K562 (cell line): ENCODE measurements around the gene SLC30A9. TPM values are rescaled to one million over a fixed set of nuclear protein-coding genes. Genes with fewer than 3 reads are reported as not detected.

Experiments used
- ATAC-seq: fragments of 200-7000 bp; cut with Tn5 transposase; 3 replicates; pipeline ENCODE4 v1.9.1; 2020; ENCODE audit warnings: moderate library complexity
- BruUV-seq: library from RNA; stranded (reverse); fragments of 400-500 nt; replicated peaks from 2 replicates; lab custom pipeline; 2021; lab: Mats Ljungman, UMichigan
- CTCF ChIA-PET: fragments of 300-600 bp; formaldehyde crosslinking; extraction: SDS; loops from one replicate; lab custom pipeline; 2021; ENCODE audit warnings: low intra/inter-chr PET ratio; lab: Yijun Ruan, JAX
- POLR2A ChIA-PET: fragments of 300-600, 350-650 bp; sonication (Branson Sonifier 250); formaldehyde crosslinking; extraction: SDS; loops from one replicate; lab custom pipeline; 2021; ENCODE audit warnings: antibody characterized with exemption, inconsistent platforms; lab: Yijun Ruan, JAX
- DNase-seq, 4 experiments: peaks; one replicate each; pipeline versions ENCODE4 v3.0.0 to v3.0.0-alpha.2; 2011 to 2018; ENCODE audit warnings: low spot score in 3 of 4, mixed read lengths in 3 of 4; ENCODE audit errors: extremely low read depth in 1 of 4
- FAIRE-seq: peaks from 2 replicates; lab custom pipeline; 2011; peaks lifted over from hg19 to GRCh38; lab: Jason Lieb, UNC
- H2AFZ ChIP-seq: 2 replicates; pipeline ENCODE4 v1.6.0; 2011; ENCODE audit warnings: low read depth, low read length, control low read depth, inconsistent platforms
- H3K27ac ChIP-seq: fragments of 200-600 bp; 3 replicates; pipeline ENCODE4 v1.8.0; 2011; ENCODE audit warnings: low read depth, mild to moderate bottlenecking, control low read depth, inconsistent platforms, low read length, moderate library complexity, mixed read lengths; ENCODE audit errors: extremely low read depth
- H3K27me3 ChIP-seq, 2 experiments: fragments of 300-600 bp in 1 of 2; 2 replicates in 1 of 2; 3 replicates in 1 of 2; pipeline versions ENCODE4 v1.6.0 to v1.8.0; 2011; ENCODE audit warnings: inconsistent platforms in 2 of 2, low read length in 2 of 2, mild to moderate bottlenecking in 1 of 2, mixed read lengths in 1 of 2, moderate library complexity in 1 of 2; ENCODE audit not compliant: control insufficient read depth in 2 of 2, insufficient read depth in 2 of 2
- H3K36me3 ChIP-seq: fragments of 300-600 bp; 3 replicates; pipeline ENCODE4 v1.8.0; 2011; ENCODE audit warnings: mild to moderate bottlenecking, low read length, inconsistent platforms; ENCODE audit not compliant: control insufficient read depth, insufficient read depth
- H3K4me1 ChIP-seq, 2 experiments: fragments of 200-600 bp in 1 of 2; replicated peaks in 1 of 2; 2 replicates in 1 of 2; 3 replicates in 1 of 2; pipeline versions ENCODE4 v1.5.1 to v1.8.0; 2011; ENCODE audit warnings: inconsistent platforms in 2 of 2, low read length in 2 of 2, mild to moderate bottlenecking in 1 of 2, mixed read lengths in 1 of 2, moderate library complexity in 1 of 2; ENCODE audit not compliant: control insufficient read depth in 2 of 2, insufficient read depth in 2 of 2
- H3K4me2 ChIP-seq: 2 replicates; pipeline ENCODE4 v1.6.1; 2011; ENCODE audit warnings: low read length, control low read depth, inconsistent platforms, mixed read lengths; ENCODE audit not compliant: insufficient read depth
- H3K4me3 ChIP-seq: fragments of 200-600 bp; sonication (generic), shearing (Covaris generic); 2 replicates; pipeline ENCODE4 v1.5.1; 2016; ENCODE audit warnings: control low read depth, inconsistent platforms
- H3K79me2 ChIP-seq: fragments of 200-600 bp; 3 replicates; pipeline ENCODE4 v1.8.0; 2011; ENCODE audit warnings: low read length, inconsistent platforms; ENCODE audit not compliant: control insufficient read depth, insufficient read depth
- H3K9ac ChIP-seq, 2 experiments: 2 replicates each; pipeline versions ENCODE4 v1.6.0 to v1.6.1; 2011; ENCODE audit warnings: low read depth in 2 of 2, low read length in 2 of 2, control low read depth in 1 of 2, inconsistent platforms in 1 of 2, mild to moderate bottlenecking in 1 of 2, mixed read lengths in 1 of 2; ENCODE audit not compliant: insufficient read depth in 1 of 2
- H3K9me1 ChIP-seq: one replicate; pipeline ENCODE4 v1.6.0; 2011; ENCODE audit warnings: inconsistent platforms, mild to moderate bottlenecking, low read length, moderate library complexity; ENCODE audit not compliant: control insufficient read depth, insufficient read depth
- H3K9me3 ChIP-seq: replicated peaks from 2 replicates; pipeline ENCODE4 v1.5.1; 2011; ENCODE audit warnings: low read depth, low read length, inconsistent platforms; ENCODE audit not compliant: control insufficient read depth, insufficient read depth
- H4K20me1 ChIP-seq: replicated peaks from 2 replicates; pipeline ENCODE4 v1.6.1; 2011; ENCODE audit warnings: low read length, inconsistent platforms, mixed read lengths; ENCODE audit not compliant: control insufficient read depth, insufficient read depth
- BRD4 ChIP-seq: fragments of 200-600 bp; sonication (generic); IDR thresholded peaks from 2 replicates; pipeline ENCODE4 v1.6.1; 2017; ENCODE audit warnings: inconsistent platforms
- EWSR1 ChIP-seq: fragments of 450-650 bp; IDR thresholded peaks from 2 replicates; pipeline ENCODE4 v1.6.1; 2018; ENCODE audit warnings: borderline replicate concordance, mild to moderate bottlenecking, low read depth, moderate library complexity; ENCODE audit not compliant: partially characterized antibody
- HSF4 ChIP-seq: fragments of 250-450 bp; sonication (Bioruptor Pico); IDR thresholded peaks from 2 replicates; pipeline ENCODE4 v2.1.2; 2022; ENCODE audit warnings: mild to moderate bottlenecking, moderate library complexity, borderline replicate concordance
- LARP7 ChIP-seq: fragments of 450-650 bp; IDR thresholded peaks from 2 replicates; pipeline ENCODE4 v1.6.1; 2016
- NR4A1 ChIP-seq, 2 experiments: fragments of 250-450 bp in 1 of 2; fragments of 450-650 bp in 1 of 2; sonication (Bioruptor Pico) in 1 of 2; IDR thresholded peaks; 2 replicates each; pipeline versions ENCODE4 v1.4.0 to v1.6.1; 2016 to 2020; ENCODE audit warnings: mild to moderate bottlenecking in 2 of 2, missing compliant biosample characterization in 1 of 2, missing genetic modification characterization in 1 of 2, moderate library complexity in 1 of 2
- POLR2H ChIP-seq: IDR thresholded peaks from 2 replicates; pipeline ENCODE4 v1.6.1; 2016; ENCODE audit warnings: missing genetic modification characterization, low read depth, mild to moderate bottlenecking, control low read depth, missing compliant biosample characterization, moderate library complexity
- SNIP1 ChIP-seq: fragments of 450-650 bp; IDR thresholded peaks from 2 replicates; pipeline ENCODE4 v1.7.1; 2017; ENCODE audit warnings: low read depth, mild to moderate bottlenecking
- TAL1 ChIP-seq: fragments of 450-650 bp; IDR thresholded peaks from 2 replicates; pipeline ENCODE4 v1.6.1; 2016; ENCODE audit warnings: mild to moderate bottlenecking
- XRCC3 ChIP-seq: fragments of 450-650 bp; IDR thresholded peaks from 2 replicates; pipeline ENCODE4 v1.6.1; 2017; ENCODE audit warnings: mild to moderate bottlenecking, moderate library complexity
- XRCC5 ChIP-seq: fragments of 200-400 bp; formaldehyde crosslinking; IDR thresholded peaks from 2 replicates; pipeline ENCODE4 v1.6.1; 2017; ENCODE audit warnings: low read depth, mild to moderate bottlenecking, low read length
- ZKSCAN3 ChIP-seq: fragments of 250-450 bp; sonication (Bioruptor Pico); IDR thresholded peaks from 2 replicates; pipeline ENCODE4 v1.4.0; 2020
- ZKSCAN8 ChIP-seq: fragments of 200-800 bp; sonication (Bioruptor generic); IDR thresholded peaks from 2 replicates; pipeline ENCODE4 v1.6.1; 2016; ENCODE audit warnings: missing genetic modification characterization, missing compliant biosample characterization
- ZNF584 ChIP-seq: fragments of 200-800 bp; sonication (Bioruptor generic); IDR thresholded peaks from 2 replicates; pipeline ENCODE4 v1.6.1; 2016; ENCODE audit warnings: low read depth, mild to moderate bottlenecking, missing genetic modification characterization, missing compliant biosample characterization
- in situ Hi-C: fragments of 300-500 bp; cut with MboI; formaldehyde crosslinking; loops from 4 replicates; pipeline ENCODE4 v1.15.0; 2018; ENCODE audit warnings: inconsistent platforms, mixed read lengths
- intact Hi-C: fragments of 100-400 bp; cut with micrococcal nuclease; formaldehyde crosslinking; loops from 2 replicates; pipeline ENCODE4 v1.14.2; 2022
- polyA plus RNA-seq, 8 experiments: library from polyadenylated mRNA; depleted of rRNA in 4 of 8; stranded (reverse) in 5 of 8; unstranded in 3 of 8; fragments of >200 nt; fragmentation: Nextera tagmentation in 2 of 8; fragmentation: Illumina TruSeq in 1 of 8; extraction: Ambion mirVana in 2 of 8; extraction: Trizol in 1 of 8; gene quantifications; 2 replicates each; pipeline versions ENCODE4 v1.2.1 to v1.2.3, GENCODE V29; 2011 to 2014; ENCODE audit warnings: inconsistent platforms in 1 of 8, missing spikeins in 1 of 8
- total RNA-seq, 7 experiments: library from RNA; depleted of rRNA in 6 of 7; stranded (reverse); fragments of >200 nt in 6 of 7; fragmentation: Illumina TruSeq in 2 of 7; extraction: Trizol in 2 of 7; gene quantifications; 2 replicates each; pipeline versions ENCODE4 v1.2.1 to v1.2.3, GENCODE V29; 2011 to 2021; ENCODE audit warnings: low replicate concordance in 1 of 7
- TF ChIP-seq, protein P1 (sequence below): fragments of 450-650 bp; IDR thresholded peaks from one replicate; pipeline ENCODE4 v1.6.1; 2018; ENCODE audit warnings: mild to moderate bottlenecking, moderate library complexity; ENCODE audit not compliant: partially characterized antibody
- TF ChIP-seq, protein P2 (sequence below): sonication (generic); formaldehyde crosslinking; IDR thresholded peaks from 2 replicates; pipeline ENCODE4 v1.8.1; 2023; ENCODE audit warnings: missing genetic modification reagents, mild to moderate bottlenecking, borderline replicate concordance
- TF ChIP-seq, protein P3 (sequence below): fragments of 250-450 bp; sonication (Bioruptor Pico); IDR thresholded peaks from 2 replicates; pipeline ENCODE4 v1.5.0; 2020; ENCODE audit warnings: mild to moderate bottlenecking, borderline replicate concordance

Gene SLC30A9
- total and polyA plus RNA-seq, 9 of the 15 experiments (the other 6 are each of a cell fraction or from before 2014, with no cell fraction given): 14.7 to 73.5 (median 51.6) TPM

DNA sequence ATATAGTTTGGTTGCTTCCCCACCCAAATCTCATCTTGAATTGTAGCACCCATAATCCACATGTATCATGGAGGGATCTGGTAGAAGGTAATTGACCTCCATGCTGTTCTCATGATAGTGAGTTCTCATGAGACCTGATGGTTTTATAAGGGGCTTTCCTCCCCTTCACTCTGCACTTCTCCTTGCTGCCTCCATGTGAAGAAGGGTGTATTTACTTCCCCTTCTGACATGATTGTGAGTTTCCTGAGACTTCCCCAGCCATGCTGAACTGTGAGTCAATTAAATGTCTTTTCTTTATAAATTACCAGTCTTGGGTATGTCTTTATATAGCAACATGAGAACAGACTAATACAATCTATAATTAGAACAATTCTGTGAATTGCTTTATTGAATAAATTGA, 20.7 kb upstream of the SLC30A9 start:
- in situ Hi-C loops: loop anchor here (25.0 kb wide), 1 partner anchor 543 kb away; no protein-coding TSS in a partner anchor
- TF ChIP-seq, protein P1, sequence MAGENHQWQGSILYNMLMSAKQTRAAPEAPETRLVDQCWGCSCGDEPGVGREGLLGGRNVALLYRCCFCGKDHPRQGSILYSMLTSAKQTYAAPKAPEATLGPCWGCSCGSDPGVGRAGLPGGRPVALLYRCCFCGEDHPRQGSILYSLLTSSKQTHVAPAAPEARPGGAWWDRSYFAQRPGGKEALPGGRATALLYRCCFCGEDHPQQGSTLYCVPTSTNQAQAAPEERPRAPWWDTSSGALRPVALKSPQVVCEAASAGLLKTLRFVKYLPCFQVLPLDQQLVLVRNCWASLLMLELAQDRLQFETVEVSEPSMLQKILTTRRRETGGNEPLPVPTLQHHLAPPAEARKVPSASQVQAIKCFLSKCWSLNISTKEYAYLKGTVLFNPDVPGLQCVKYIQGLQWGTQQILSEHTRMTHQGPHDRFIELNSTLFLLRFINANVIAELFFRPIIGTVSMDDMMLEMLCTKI: no peak
- TF ChIP-seq POLR2H (tag) (no peak), ZKSCAN8 (CRISPR knock-in tag) (no peak), XRCC3 (no peak), LARP7 (no peak), EWSR1 (no peak), TAL1 (no peak), ZKSCAN3 (CRISPR knock-in tag) (no peak), BRD4 (no peak), HSF4 (no peak), SNIP1 (no peak), ZNF584 (CRISPR knock-in tag) (no peak), XRCC5 (no peak), NR4A1 (CRISPR knock-in tag; IDR thresholded peaks at IDR 0.05) (no peak), NR4A1 (tag; IDR thresholded peaks at IDR 0.05) (no peak)
- TF ChIP-seq, protein P2, sequence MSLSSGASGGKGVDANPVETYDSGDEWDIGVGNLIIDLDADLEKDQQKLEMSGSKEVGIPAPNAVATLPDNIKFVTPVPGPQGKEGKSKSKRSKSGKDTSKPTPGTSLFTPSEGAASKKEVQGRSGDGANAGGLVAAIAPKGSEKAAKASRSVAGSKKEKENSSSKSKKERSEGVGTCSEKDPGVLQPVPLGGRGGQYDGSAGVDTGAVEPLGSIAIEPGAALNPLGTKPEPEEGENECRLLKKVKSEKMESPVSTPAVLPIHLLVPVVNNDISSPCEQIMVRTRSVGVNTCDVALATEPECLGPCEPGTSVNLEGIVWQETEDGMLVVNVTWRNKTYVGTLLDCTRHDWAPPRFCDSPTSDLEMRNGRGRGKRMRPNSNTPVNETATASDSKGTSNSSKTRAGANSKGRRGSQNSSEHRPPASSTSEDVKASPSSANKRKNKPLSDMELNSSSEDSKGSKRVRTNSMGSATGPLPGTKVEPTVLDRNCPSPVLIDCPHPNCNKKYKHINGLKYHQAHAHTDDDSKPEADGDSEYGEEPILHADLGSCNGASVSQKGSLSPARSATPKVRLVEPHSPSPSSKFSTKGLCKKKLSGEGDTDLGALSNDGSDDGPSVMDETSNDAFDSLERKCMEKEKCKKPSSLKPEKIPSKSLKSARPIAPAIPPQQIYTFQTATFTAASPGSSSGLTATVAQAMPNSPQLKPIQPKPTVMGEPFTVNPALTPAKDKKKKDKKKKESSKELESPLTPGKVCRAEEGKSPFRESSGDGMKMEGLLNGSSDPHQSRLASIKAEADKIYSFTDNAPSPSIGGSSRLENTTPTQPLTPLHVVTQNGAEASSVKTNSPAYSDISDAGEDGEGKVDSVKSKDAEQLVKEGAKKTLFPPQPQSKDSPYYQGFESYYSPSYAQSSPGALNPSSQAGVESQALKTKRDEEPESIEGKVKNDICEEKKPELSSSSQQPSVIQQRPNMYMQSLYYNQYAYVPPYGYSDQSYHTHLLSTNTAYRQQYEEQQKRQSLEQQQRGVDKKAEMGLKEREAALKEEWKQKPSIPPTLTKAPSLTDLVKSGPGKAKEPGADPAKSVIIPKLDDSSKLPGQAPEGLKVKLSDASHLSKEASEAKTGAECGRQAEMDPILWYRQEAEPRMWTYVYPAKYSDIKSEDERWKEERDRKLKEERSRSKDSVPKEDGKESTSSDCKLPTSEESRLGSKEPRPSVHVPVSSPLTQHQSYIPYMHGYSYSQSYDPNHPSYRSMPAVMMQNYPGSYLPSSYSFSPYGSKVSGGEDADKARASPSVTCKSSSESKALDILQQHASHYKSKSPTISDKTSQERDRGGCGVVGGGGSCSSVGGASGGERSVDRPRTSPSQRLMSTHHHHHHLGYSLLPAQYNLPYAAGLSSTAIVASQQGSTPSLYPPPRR (CRISPR knock-in tag): no peak
- TF ChIP-seq, protein P3, sequence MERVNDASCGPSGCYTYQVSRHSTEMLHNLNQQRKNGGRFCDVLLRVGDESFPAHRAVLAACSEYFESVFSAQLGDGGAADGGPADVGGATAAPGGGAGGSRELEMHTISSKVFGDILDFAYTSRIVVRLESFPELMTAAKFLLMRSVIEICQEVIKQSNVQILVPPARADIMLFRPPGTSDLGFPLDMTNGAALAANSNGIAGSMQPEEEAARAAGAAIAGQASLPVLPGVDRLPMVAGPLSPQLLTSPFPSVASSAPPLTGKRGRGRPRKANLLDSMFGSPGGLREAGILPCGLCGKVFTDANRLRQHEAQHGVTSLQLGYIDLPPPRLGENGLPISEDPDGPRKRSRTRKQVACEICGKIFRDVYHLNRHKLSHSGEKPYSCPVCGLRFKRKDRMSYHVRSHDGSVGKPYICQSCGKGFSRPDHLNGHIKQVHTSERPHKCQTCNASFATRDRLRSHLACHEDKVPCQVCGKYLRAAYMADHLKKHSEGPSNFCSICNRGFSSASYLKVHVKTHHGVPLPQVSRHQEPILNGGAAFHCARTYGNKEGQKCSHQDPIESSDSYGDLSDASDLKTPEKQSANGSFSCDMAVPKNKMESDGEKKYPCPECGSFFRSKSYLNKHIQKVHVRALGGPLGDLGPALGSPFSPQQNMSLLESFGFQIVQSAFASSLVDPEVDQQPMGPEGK (CRISPR knock-in tag): no peak

More for the DNA sequence above, 20.7 kb upstream of the SLC30A9 start:
- no peak for ATAC-seq
- H3K27ac ChIP-seq: no peak overlapping the region
- FAIRE-seq: no peak
- intact Hi-C loops: loop anchor here (10.0 kb wide), 1 partner anchor 545 kb away; no protein-coding TSS in a partner anchor
- ChIA-PET CTCF (no interaction called here), POLR2A (interaction anchor here (0.7 kb wide), 1 partner anchor 1115 kb away, joined by 3 read pairs; no protein-coding TSS in a partner anchor)
- BruUV-seq: no TSS peak
- H3K4me2 ChIP-seq: no peak overlapping the region
- DNase-seq: no peak
- no peak overlapping the region for H3K9ac ChIP-seq
- H4K20me1 ChIP-seq: no peaks in the 10 kb centered on the region
- H3K9me1 ChIP-seq: no peaks in the 10 kb centered on the region
- no peak overlapping the region for H3K4me3 ChIP-seq
- no peaks in the 10 kb centered on the region for H3K79me2 ChIP-seq
- H2AFZ ChIP-seq: no peak overlapping the region
- no peaks in the 10 kb centered on the region for H3K4me1 ChIP-seq
- no peaks in the 10 kb centered on the region for H3K27me3 ChIP-seq
- H3K9me3 ChIP-seq: no peaks in the 10 kb centered on the region
- H3K36me3 ChIP-seq: no peaks in the 10 kb centered on the region
